Peyer's patch (tissue), 4 donors: ENCODE measurements around the gene RTN4IP1. TPM values are rescaled to one million over a fixed set of nuclear protein-coding genes. Genes with fewer than 3 reads are reported as not detected.

ENCODE experiments used
- DNase-seq, 3 donors: peaks; one replicate each; pipeline ENCODE4 v3.0.0-alpha.2; 2017 to 2019
- H3K27ac ChIP-seq, 4 donors: fragments of 200-600 bp; sonication (generic); one replicate each; pipeline ENCODE4 v1.5.1; 2016 to 2019
- H3K27me3 ChIP-seq, 2 donors: fragments of 200-600 bp; sonication (generic); one replicate each; pipeline ENCODE4 v1.5.1; 2019
- H3K36me3 ChIP-seq, 3 donors: fragments of 200-600 bp; sonication (generic); one replicate each; pipeline ENCODE4 v1.5.1; 2016 to 2019
- H3K4me1 ChIP-seq, 4 donors: fragments of 200-600 bp; sonication (generic); one replicate each; pipeline ENCODE4 v1.5.1; 2016 to 2019
- H3K4me3 ChIP-seq, 4 donors: fragments of 200-600 bp; sonication (generic); 1 replicate in 3 of 4; 2 replicates in 1 of 4; pipeline ENCODE4 v1.5.1; 2016 to 2019; ENCODE audit warnings: mild to moderate bottlenecking in 1 of 4
- H3K9me3 ChIP-seq, 4 donors: fragments of 200-600 bp; sonication (generic); one replicate each; pipeline ENCODE4 v1.5.1; 2016 to 2019; ENCODE audit warnings: mild to moderate bottlenecking in 1 of 4
- POLR2A ChIP-seq, 2 donors: fragments of 450-650 bp; IDR thresholded peaks; one replicate each; pipeline ENCODE4 v1.5.1; 2017; ENCODE audit warnings: antibody characterized with exemption in 2 of 2, mild to moderate bottlenecking in 2 of 2, moderate library complexity in 2 of 2
- total RNA-seq, 4 donors: library from RNA; depleted of rRNA; stranded (reverse); fragments of >200 nt; gene quantifications; one replicate each; pipeline ENCODE4 v1.1.0, GENCODE V29; 2016
- TF ChIP-seq, protein P1 (sequence below), 6 experiments: fragments of 450-650 bp in 4 of 6; fragments of 200-600 bp in 2 of 6; sonication (generic) in 1 of 6; IDR thresholded peaks; one replicate each; pipeline ENCODE4 v1.5.1; 2017 to 2019; ENCODE audit warnings: antibody characterized with exemption in 6 of 6, mild to moderate bottlenecking in 3 of 6, moderate library complexity in 1 of 6

The RTN4IP1 gene
- total RNA-seq, 4 donors from 2014 or later: 4.1 to 6.3 (median 5.1) TPM

DNA sequence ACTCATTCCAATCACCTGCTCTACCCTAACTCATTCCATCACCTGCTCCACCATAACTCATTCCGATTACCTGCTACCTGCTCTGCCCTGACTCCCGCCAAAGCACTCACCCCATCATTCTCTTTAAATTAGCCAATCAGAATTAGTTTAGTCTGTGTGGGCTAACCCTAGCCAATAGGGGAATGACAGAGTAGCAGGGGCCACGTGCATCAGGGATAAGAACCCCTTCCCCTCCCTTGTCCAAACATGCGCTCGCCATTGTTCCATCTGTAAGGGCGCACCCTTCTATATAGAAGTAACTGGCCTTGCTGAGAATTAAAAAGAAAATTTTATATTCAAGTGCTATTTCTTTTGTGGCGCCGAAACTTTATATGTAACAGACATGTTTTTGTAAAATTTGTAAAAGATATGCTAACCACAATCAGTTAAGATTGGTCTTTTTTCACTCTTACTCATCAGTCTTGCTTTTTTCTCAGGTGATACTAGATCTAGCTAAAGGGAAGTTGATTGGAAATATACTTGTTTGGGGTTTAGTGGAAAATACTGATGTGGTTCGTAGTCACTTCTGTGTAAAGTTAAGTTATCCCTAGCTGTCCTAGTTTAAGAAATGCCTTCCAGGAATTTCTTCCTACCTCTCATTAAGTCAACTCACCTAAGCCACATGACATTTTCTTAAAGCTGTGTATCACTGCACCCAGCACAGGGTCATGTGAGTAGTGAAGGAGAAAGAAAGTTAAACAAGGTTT is 16.5 kb downstream of the RTN4IP1 start:
- Histone ChIP-seq H3K27ac (no peak overlapping the region), H3K36me3 (no peaks in the 10 kb centered on the region), H3K4me3 (no peak overlapping the region), H3K4me1 (no peaks in the 10 kb centered on the region), H3K9me3 (no peaks in the 10 kb centered on the region), H3K27me3 (no peaks in the 10 kb centered on the region)
- TF ChIP-seq, protein P1, sequence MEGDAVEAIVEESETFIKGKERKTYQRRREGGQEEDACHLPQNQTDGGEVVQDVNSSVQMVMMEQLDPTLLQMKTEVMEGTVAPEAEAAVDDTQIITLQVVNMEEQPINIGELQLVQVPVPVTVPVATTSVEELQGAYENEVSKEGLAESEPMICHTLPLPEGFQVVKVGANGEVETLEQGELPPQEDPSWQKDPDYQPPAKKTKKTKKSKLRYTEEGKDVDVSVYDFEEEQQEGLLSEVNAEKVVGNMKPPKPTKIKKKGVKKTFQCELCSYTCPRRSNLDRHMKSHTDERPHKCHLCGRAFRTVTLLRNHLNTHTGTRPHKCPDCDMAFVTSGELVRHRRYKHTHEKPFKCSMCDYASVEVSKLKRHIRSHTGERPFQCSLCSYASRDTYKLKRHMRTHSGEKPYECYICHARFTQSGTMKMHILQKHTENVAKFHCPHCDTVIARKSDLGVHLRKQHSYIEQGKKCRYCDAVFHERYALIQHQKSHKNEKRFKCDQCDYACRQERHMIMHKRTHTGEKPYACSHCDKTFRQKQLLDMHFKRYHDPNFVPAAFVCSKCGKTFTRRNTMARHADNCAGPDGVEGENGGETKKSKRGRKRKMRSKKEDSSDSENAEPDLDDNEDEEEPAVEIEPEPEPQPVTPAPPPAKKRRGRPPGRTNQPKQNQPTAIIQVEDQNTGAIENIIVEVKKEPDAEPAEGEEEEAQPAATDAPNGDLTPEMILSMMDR (IDR thresholded peaks at IDR 0.05): no peak
- no peak for TF ChIP-seq POLR2A (IDR thresholded peaks at IDR 0.05)
- no peak for DNase-seq

DNA sequence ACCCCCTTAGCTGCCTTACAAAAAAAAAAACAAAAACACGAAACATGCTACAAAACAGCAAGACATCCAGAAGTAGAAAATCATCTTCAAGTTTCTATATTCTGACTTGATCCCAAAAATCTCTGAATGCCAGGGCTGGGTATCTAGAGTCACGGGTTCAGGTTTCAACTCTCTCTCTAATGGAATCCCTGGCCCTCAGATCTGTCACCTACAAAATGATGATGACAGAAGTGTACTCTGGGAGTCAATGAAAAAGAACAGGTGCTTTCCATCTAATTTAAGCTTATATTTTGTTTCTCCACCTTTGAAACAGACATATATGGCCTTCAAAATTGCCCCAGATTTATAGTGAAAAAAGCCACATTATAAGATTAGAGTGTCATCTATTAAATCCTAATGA is 18.3 kb downstream of the RTN4IP1 start:
- H3K4me3 ChIP-seq: no peak overlapping the region
- DNase-seq: no peak
- no peak overlapping the region for H3K27ac ChIP-seq
- H3K9me3 ChIP-seq: no peaks in the 10 kb centered on the region
- H3K4me1 ChIP-seq: no peaks in the 10 kb centered on the region
- no peaks in the 10 kb centered on the region for H3K36me3 ChIP-seq
- H3K27me3 ChIP-seq: no peaks in the 10 kb centered on the region
- TF ChIP-seq, protein P1 (IDR thresholded peaks at IDR 0.05): no peak
- no peak for TF ChIP-seq POLR2A (IDR thresholded peaks at IDR 0.05)

DNA sequence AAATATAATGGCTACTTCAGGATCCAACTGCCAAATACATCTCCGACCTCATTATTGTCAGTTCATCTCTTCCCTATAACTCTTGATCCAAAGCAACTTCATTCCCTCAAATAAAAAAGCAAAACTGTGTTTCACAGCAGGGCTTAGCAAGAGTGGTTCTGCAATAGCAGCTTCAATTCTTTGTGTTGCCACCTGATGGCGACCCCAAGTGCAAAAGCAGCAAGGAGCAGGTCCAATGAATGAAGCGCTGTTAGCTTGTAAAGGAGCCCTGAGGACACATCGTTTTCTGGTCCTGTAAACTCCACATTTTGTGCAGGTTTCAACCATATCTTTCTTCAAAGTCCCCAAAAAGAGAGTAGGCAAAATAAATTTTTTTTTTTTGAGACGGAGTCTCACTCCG is 19.6 kb downstream of the RTN4IP1 start:
- Histone ChIP-seq H3K9me3 (no peaks in the 10 kb centered on the region), H3K36me3 (no peaks in the 10 kb centered on the region), H3K27me3 (no peaks in the 10 kb centered on the region), H3K27ac (no peak overlapping the region), H3K4me1 (no peaks in the 10 kb centered on the region), H3K4me3 (no peak overlapping the region)
- peak in 2 of 3 donors; percentile 66 to 68 for DNase-seq
- TF ChIP-seq, protein P1 (IDR thresholded peaks at IDR 0.05): peak in 5 of 6 experiments; percentile 21 to 34 (median 30)
- no peak for TF ChIP-seq POLR2A (IDR thresholded peaks at IDR 0.05)

DNA sequence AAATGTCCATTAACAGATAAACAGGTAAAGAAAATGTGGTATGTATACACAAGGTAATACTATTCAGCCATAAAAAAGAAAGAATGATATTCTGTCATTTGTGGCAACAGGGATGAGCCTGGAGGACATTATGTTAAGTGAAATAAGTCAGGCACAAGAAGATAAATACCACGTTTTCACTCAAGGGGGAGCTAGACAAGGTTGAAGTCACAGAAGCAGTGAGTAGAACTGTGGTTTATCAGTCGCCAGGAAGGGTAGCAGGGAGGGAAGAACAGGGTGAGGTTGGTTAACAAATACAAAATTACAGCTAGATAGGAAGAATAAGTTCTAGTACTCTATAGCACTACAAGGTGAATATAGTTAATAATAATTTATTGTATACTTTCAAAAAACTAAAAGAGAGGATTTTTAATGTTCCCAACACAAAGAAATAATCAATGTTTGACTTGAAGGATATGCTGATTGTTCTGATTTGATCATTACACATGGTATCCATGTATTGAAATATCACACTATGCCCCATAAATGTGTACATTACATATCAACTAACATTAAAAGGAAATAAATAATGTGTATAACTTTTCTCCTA is 21.1 kb downstream of the RTN4IP1 start:
- H3K27me3 ChIP-seq: no peaks in the 10 kb centered on the region
- no peaks in the 10 kb centered on the region for H3K4me1 ChIP-seq
- no peaks in the 10 kb centered on the region for H3K9me3 ChIP-seq
- no peaks in the 10 kb centered on the region for H3K36me3 ChIP-seq
- no peak for DNase-seq
- H3K4me3 ChIP-seq: no peak overlapping the region
- H3K27ac ChIP-seq: no peak overlapping the region
- TF ChIP-seq, protein P1 (IDR thresholded peaks at IDR 0.05): peak; percentile 49 to 90 (median 88)
- TF ChIP-seq POLR2A (IDR thresholded peaks at IDR 0.05): no peak

DNA sequence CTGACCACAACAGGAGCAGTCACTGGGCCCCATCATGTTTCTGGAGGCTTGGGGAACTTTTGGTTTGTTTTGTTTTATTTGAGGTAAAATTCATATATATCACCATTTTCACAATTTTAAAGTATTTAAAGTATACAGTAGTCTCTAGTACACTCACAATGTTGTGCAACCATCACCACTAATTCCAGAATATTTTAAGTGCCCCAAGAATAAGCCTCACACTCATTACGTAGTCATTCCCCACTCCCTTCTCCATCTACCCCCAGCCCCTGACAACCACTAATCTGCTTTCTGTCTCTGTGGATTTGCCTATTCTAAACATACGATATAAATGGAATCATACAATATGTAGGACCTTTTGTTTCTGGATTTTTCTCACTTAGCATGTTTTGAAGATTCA is 29.0 kb downstream of the RTN4IP1 start:
- no peak overlapping the region for H3K27ac ChIP-seq
- H3K4me3 ChIP-seq: no peak overlapping the region
- H3K4me1 ChIP-seq: no peaks in the 10 kb centered on the region
- H3K9me3 ChIP-seq: no peaks in the 10 kb centered on the region
- TF ChIP-seq POLR2A (IDR thresholded peaks at IDR 0.05): no peak
- TF ChIP-seq, protein P1 (IDR thresholded peaks at IDR 0.05): no peak
- H3K27me3 ChIP-seq: no peaks in the 10 kb centered on the region
- no peak for DNase-seq
- peaks cover 0 to 4% (median 0%) of the 10 kb centered on the region in 3 donors for H3K36me3 ChIP-seq
